Duodenal mucosa (tissue), 2 donors: Measurements from ENCODE around the gene SENP6.
A peak's percentile ranks its signal among the peaks of the same experiment; 100 is the strongest.

Experiments
- H3K27ac ChIP-seq: one replicate; pipeline ENCODE4 v1.7.0; 2013; ENCODE audit warnings: low read depth, low read length
- H3K27me3 ChIP-seq, 2 donors: one replicate each; pipeline ENCODE4 v1.7.0; 2013; ENCODE audit warnings: low read length in 2 of 2, control low read depth in 1 of 2; ENCODE audit not compliant: insufficient read depth in 2 of 2, control insufficient read depth in 1 of 2
- H3K36me3 ChIP-seq, 2 donors: one replicate each; pipeline ENCODE4 v1.7.0; 2013; ENCODE audit warnings: low read length in 2 of 2, control low read depth in 1 of 2; ENCODE audit not compliant: insufficient read depth in 2 of 2, control insufficient read depth in 1 of 2
- H3K4me1 ChIP-seq, 2 donors: one replicate each; pipeline ENCODE4 v1.7.0; 2013; ENCODE audit warnings: low read length in 2 of 2, control low read depth in 1 of 2; ENCODE audit not compliant: insufficient read depth in 2 of 2, control insufficient read depth in 1 of 2
- H3K4me3 ChIP-seq, 2 donors: one replicate each; pipeline ENCODE4 v1.7.0; 2013; ENCODE audit warnings: low read length in 2 of 2, low read depth in 1 of 2
- H3K9ac ChIP-seq, 2 donors: one replicate each; pipeline ENCODE4 v1.7.0; 2013; ENCODE audit warnings: low read length in 2 of 2, low read depth in 1 of 2
- H3K9me3 ChIP-seq, 2 donors: one replicate each; pipeline ENCODE4 v1.7.0; 2013; ENCODE audit warnings: low read length in 2 of 2, control low read depth in 1 of 2; ENCODE audit not compliant: control insufficient read depth in 1 of 2

Gene SENP6

GRCh38 chr6:75745404-75745803 is 143.7 kb downstream of the SENP6 start:
- Histone ChIP-seq H3K4me1 (peaks cover 4 to 8% of the 10 kb centered on the region in 2 donors), H3K9me3 (no peaks in the 10 kb centered on the region), H3K9ac (no peak overlapping the region), H3K27me3 (no peaks in the 10 kb centered on the region), H3K27ac (no peak overlapping the region), H3K4me3 (no peak overlapping the region), H3K36me3 (no peaks in the 10 kb centered on the region)

- H3K4me1 ChIP-seq, result peaks cover 4 to 8% of the 10 kb centered on the region in 2 donors
Observed at GRCh38 chr6:75746221-75746620, 144.5 kb downstream of the SENP6 start.

GRCh38 chr6:75747152-75747992 is 145.7 kb downstream of the SENP6 start:
- no peak overlapping the region for H3K4me3 ChIP-seq
- no peak overlapping the region for H3K27ac ChIP-seq
- peaks cover 8 to 11% of the 10 kb centered on the region in 2 donors for H3K4me1 ChIP-seq
- H3K27me3 ChIP-seq, result no peaks in the 10 kb centered on the region
- H3K9ac ChIP-seq, result no peak overlapping the region
- no peaks in the 10 kb centered on the region for H3K36me3 ChIP-seq
- no peaks in the 10 kb centered on the region for H3K9me3 ChIP-seq

More at GRCh38 chr6:75746221-75746620, 144.5 kb downstream of the SENP6 start:
- Histone ChIP-seq H3K27me3 (no peaks in the 10 kb centered on the region), H3K9ac (no peak overlapping the region), H3K9me3 (no peaks in the 10 kb centered on the region), H3K36me3 (no peaks in the 10 kb centered on the region), H3K27ac (no peak overlapping the region), H3K4me3 (no peak overlapping the region)

GRCh38 chr6:75748003-75748742 is 146.5 kb downstream of the SENP6 start:
- peak overlapping the region; percentile 89 to 98 for H3K9ac ChIP-seq

GRCh38 chr6:75748743-75749538 is 147.3 kb downstream of the SENP6 start, which contains the start of gene MYO6:
TSS of gene MYO6 (plus strand) at chr6:75749239. CDS start at chr6:75817548, 68,309 bp downstream.
- H3K36me3 ChIP-seq, result no peaks in the 10 kb centered on the region
- H3K27ac ChIP-seq, result peak within 1 kb of the TSS; percentile 87
- peaks cover 11 to 21% of the 10 kb centered on the region in 2 donors for H3K4me1 ChIP-seq
- H3K4me3 ChIP-seq, result peak within 1 kb of the TSS; percentile 78 to 91
- H3K27me3 ChIP-seq, result no peaks in the 10 kb centered on the region
- no peaks in the 10 kb centered on the region for H3K9me3 ChIP-seq
- peak within 1 kb of the TSS; percentile 89 to 98 for H3K9ac ChIP-seq

More at GRCh38 chr6:75748003-75748742, 146.5 kb downstream of the SENP6 start:
- no peaks in the 10 kb centered on the region for H3K27me3 ChIP-seq
- H3K9me3 ChIP-seq, result no peaks in the 10 kb centered on the region
- H3K27ac ChIP-seq, result peak overlapping the region; percentile 87
- peaks cover 8 to 15% of the 10 kb centered on the region in 2 donors for H3K4me1 ChIP-seq
- H3K36me3 ChIP-seq, result no peaks in the 10 kb centered on the region
- H3K4me3 ChIP-seq, result peak overlapping the region; percentile 78 to 91

GRCh38 chr6:75751443-75751842 is 149.8 kb downstream of the SENP6 start:
- H3K27ac ChIP-seq, result no peak overlapping the region
- peaks cover 11 to 23% of the 10 kb centered on the region in 2 donors for H3K4me1 ChIP-seq
- H3K9ac ChIP-seq, result no peak overlapping the region

GRCh38 chr6:75752365-75752764 is 150.7 kb downstream of the SENP6 start:
- H3K9me3 ChIP-seq, result no peaks in the 10 kb centered on the region
- no peak overlapping the region for H3K9ac ChIP-seq
- peak overlapping the region in 1 of 2 donors; percentile 42 for H3K4me3 ChIP-seq

More at GRCh38 chr6:75751443-75751842, 149.8 kb downstream of the SENP6 start:
- no peaks in the 10 kb centered on the region for H3K27me3 ChIP-seq
- H3K4me3 ChIP-seq, result peak overlapping the region; percentile 1 to 78
- H3K36me3 ChIP-seq, result no peaks in the 10 kb centered on the region
- no peaks in the 10 kb centered on the region for H3K9me3 ChIP-seq

GRCh38 chr6:75755704-75756103 is 154.0 kb downstream of the SENP6 start:
- Histone ChIP-seq H3K4me1 (peaks cover 3 to 28% of the 10 kb centered on the region in 2 donors), H3K27me3 (no peaks in the 10 kb centered on the region), H3K27ac (no peak overlapping the region), H3K9ac (no peak overlapping the region), H3K36me3 (no peaks in the 10 kb centered on the region), H3K4me3 (no peak overlapping the region), H3K9me3 (no peaks in the 10 kb centered on the region)

More at GRCh38 chr6:75752365-75752764, 150.7 kb downstream of the SENP6 start:
- no peaks in the 10 kb centered on the region for H3K36me3 ChIP-seq
- peaks cover 10 to 20% of the 10 kb centered on the region in 2 donors for H3K4me1 ChIP-seq
- H3K27ac ChIP-seq, result no peak overlapping the region
- H3K27me3 ChIP-seq, result no peaks in the 10 kb centered on the region

GRCh38 chr6:75757295-75757694 is 155.6 kb downstream of the SENP6 start:
- Histone ChIP-seq H3K36me3 (no peaks in the 10 kb centered on the region), H3K9ac (no peak overlapping the region), H3K27ac (no peak overlapping the region), H3K9me3 (no peaks in the 10 kb centered on the region), H3K4me3 (no peak overlapping the region), H3K4me1 (peaks cover 16 to 36% of the 10 kb centered on the region in 2 donors), H3K27me3 (no peaks in the 10 kb centered on the region)
